ENCODE measurements around the gene ORAI3. TPM values are rescaled to one million over a fixed set of nuclear protein-coding genes. Genes with fewer than 3 reads are reported as not detected.

Gene ORAI3
- total RNA-seq, 4 donors from 2014 or later, result 25.7 to 41.0 (median 32.7) TPM

DNA sequence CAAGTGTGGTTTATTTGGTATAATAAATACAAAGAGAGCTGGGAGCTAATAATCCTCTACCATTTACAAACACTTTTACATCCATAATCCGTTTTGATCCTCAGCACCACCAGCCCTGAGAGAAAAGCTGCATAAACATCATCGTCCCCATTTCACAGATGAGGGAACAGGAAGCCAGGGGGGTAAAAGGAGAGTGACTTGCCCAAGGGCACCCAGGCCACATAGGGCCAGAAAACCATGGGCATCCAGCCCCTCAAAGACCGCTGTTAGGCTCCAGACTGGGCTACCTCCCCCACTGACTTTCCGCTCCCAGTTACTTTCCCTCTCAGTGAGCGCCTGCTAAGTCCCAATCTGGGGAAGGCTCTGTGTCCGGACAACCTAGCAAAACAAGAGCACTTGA, 54.9 kb downstream of the ORAI3 start:
- WGBS, result 89% methylated on average over 6 of the region's 6 CpGs
- H3K27me3 ChIP-seq, result peaks cover 5% of the 10 kb centered on the region

More for the DNA sequence above, 54.9 kb downstream of the ORAI3 start:
- H3K4me3 ChIP-seq, result no peak overlapping the region
- TF ChIP-seq POLR2AphosphoS5 (IDR thresholded peaks at IDR 0.05) (no peak), EP300 (IDR thresholded peaks at IDR 0.05) (no peak), POLR2A (IDR thresholded peaks at IDR 0.05) (no peak)
- TF ChIP-seq, protein P1, sequence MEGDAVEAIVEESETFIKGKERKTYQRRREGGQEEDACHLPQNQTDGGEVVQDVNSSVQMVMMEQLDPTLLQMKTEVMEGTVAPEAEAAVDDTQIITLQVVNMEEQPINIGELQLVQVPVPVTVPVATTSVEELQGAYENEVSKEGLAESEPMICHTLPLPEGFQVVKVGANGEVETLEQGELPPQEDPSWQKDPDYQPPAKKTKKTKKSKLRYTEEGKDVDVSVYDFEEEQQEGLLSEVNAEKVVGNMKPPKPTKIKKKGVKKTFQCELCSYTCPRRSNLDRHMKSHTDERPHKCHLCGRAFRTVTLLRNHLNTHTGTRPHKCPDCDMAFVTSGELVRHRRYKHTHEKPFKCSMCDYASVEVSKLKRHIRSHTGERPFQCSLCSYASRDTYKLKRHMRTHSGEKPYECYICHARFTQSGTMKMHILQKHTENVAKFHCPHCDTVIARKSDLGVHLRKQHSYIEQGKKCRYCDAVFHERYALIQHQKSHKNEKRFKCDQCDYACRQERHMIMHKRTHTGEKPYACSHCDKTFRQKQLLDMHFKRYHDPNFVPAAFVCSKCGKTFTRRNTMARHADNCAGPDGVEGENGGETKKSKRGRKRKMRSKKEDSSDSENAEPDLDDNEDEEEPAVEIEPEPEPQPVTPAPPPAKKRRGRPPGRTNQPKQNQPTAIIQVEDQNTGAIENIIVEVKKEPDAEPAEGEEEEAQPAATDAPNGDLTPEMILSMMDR (IDR thresholded peaks at IDR 0.05), result no peak
- no peak for DNase-seq (ENCODE audit: low spot score in 2 of 2)
- no peaks in the 10 kb centered on the region for H3K9me3 ChIP-seq
- peaks cover 29% of the 10 kb centered on the region for H3K4me1 ChIP-seq
- no peak overlapping the region for H3K27ac ChIP-seq
- no peaks in the 10 kb centered on the region for H3K36me3 ChIP-seq

Other genes with a start within 250 kb of the ORAI3 start
- 10 to 100 TPM; 42.9 to 50.0 (median 44.6) TPM for gene SRCAP, start 249.9 kb upstream of the ORAI3 start, total RNA-seq
- gene PHKG2, start 200.6 kb upstream of the ORAI3 start, total RNA-seq, result 10 to 100 TPM; 24.8 to 54.9 (median 36.1) TPM
- 1 to 10 TPM; 3.8 to 6.7 (median 5.0) TPM for gene CFAP119, start 187.0 kb upstream of the ORAI3 start, total RNA-seq
- gene RNF40, start 186.7 kb upstream of the ORAI3 start, total RNA-seq, result 10 to 100 TPM; 65.6 to 89.7 (median 76.5) TPM
- gene ZNF629, start 161.9 kb upstream of the ORAI3 start, total RNA-seq, result 10 to 100 TPM; 11.5 to 22.9 (median 16.1) TPM
- 10 to 100 TPM; 32.3 to 47.2 (median 43.9) TPM for gene BCL7C, start 55.0 kb upstream of the ORAI3 start, total RNA-seq
- 1 to 10 TPM in 1 of 4 donors, under 1 TPM in 3; 0.30 to 1.3 (median 0.71) TPM for gene CTF1, start 52.5 kb upstream of the ORAI3 start, total RNA-seq
- 10 to 100 TPM; 21.7 to 28.7 (median 24.5) TPM for gene FBXL19, start 25.5 kb upstream of the ORAI3 start, total RNA-seq
- gene SETD1A, start 8.7 kb downstream of the ORAI3 start, total RNA-seq, result 10 to 100 TPM; 12.5 to 14.7 (median 13.7) TPM
- gene HSD3B7, start 36.1 kb downstream of the ORAI3 start, total RNA-seq, result 10 to 100 TPM; 13.2 to 20.8 (median 16.0) TPM
- 1 to 10 TPM in 2 of 4 donors, under 1 TPM in 2; 0.55 to 3.5 (median 2.0) TPM for gene STX1B, start 61.6 kb downstream of the ORAI3 start, total RNA-seq
- gene STX4, start 84.5 kb downstream of the ORAI3 start, total RNA-seq, result 100 to 1,000 TPM in 1 of 4 donors, 10 to 100 TPM in 3; 32.5 to 118 (median 47.8) TPM
- gene ZNF668, start 125.2 kb downstream of the ORAI3 start, total RNA-seq, result 10 to 100 TPM in 3 of 4 donors, 1 to 10 TPM in 1; 9.0 to 15.9 (median 12.6) TPM
- gene ZNF646, start 125.4 kb downstream of the ORAI3 start, total RNA-seq, result 10 to 100 TPM; 19.2 to 31.7 (median 26.8) TPM
- 1 to 10 TPM; 2.0 to 10.0 (median 5.1) TPM for gene PRSS53, start 139.9 kb downstream of the ORAI3 start, total RNA-seq
- gene VKORC1, start 145.7 kb downstream of the ORAI3 start, total RNA-seq, result 10 to 100 TPM; 53.8 to 79.3 (median 68.0) TPM
- gene BCKDK, start 159.3 kb downstream of the ORAI3 start, total RNA-seq, result 10 to 100 TPM; 51.0 to 63.2 (median 58.2) TPM
- 100 to 1,000 TPM in 1 of 4 donors, 10 to 100 TPM in 3; 62.3 to 100 (median 69.8) TPM for gene KAT8, start 168.6 kb downstream of the ORAI3 start, total RNA-seq
- 100 to 1,000 TPM in 3 of 4 donors, 10 to 100 TPM in 1; 46.3 to 168 (median 140) TPM for gene PRSS8, start 186.7 kb downstream of the ORAI3 start, total RNA-seq
- 10 to 100 TPM in 2 of 4 donors, 1 to 10 TPM in 2; 2.2 to 17.8 (median 8.4) TPM for gene PRSS36, start 201.0 kb downstream of the ORAI3 start, total RNA-seq
- gene FUS, start 231.1 kb downstream of the ORAI3 start, total RNA-seq, result 100 to 1,000 TPM in 1 of 4 donors, 10 to 100 TPM in 3; 52.5 to 121 (median 58.9) TPM